Panc1 (cell line): Measurements from ENCODE around the gene SNX33. TPM values are rescaled to one million over a fixed set of nuclear protein-coding genes. Genes with fewer than 3 reads are reported as not detected.
A peak's percentile ranks its signal among the peaks of the same experiment; 100 is the strongest.

Source experiments
- ATAC-seq: fragments of 200-7000 bp; cut with Tn5 transposase; 2 replicates; pipeline ENCODE4 v1.9.1; 2020; ENCODE audit warnings: mild to moderate bottlenecking, moderate library complexity
- Bru-seq: library from RNA; stranded (reverse); fragments of 400-500 nt; gene quantifications from one replicate; lab custom pipeline; 2021; lab: Mats Ljungman, UMichigan
- BruChase-seq, 2 experiments: library from RNA; stranded (reverse); fragments of 400-500 nt; gene quantifications; one replicate each; lab custom pipeline; 2021; lab: Mats Ljungman, UMichigan
- BruUV-seq: library from RNA; stranded (reverse); fragments of 400-500 nt; replicated peaks from 2 replicates; lab custom pipeline; 2021; lab: Mats Ljungman, UMichigan
- CTCF ChIA-PET: fragments of 300-600 bp; sonication (Branson Sonifier 250); formaldehyde crosslinking; loops from one replicate; lab custom pipeline; 2022; ENCODE audit warnings: antibody characterized with exemption; lab: Charles Lee
- POLR2A ChIA-PET: fragments of 300-600 bp; sonication (Branson Sonifier 250); formaldehyde crosslinking; loops from one replicate; lab custom pipeline; 2022; ENCODE audit warnings: antibody characterized with exemption; lab: Charles Lee
- DNase-seq: peaks from one replicate; pipeline ENCODE4 v3.0.0-alpha.2; 2010; ENCODE audit warnings: low read depth, low spot score
- H3K27ac ChIP-seq: 2 replicates; pipeline ENCODE4 v1.5.1; 2011; ENCODE audit warnings: mild to moderate bottlenecking, low read length, inconsistent platforms
- H3K27me3 ChIP-seq: fragments of 200-500 bp; sonication (Bioruptor generic); 2 replicates; pipeline ENCODE4 v1.6.0; 2014; ENCODE audit warnings: low read length, inconsistent platforms; ENCODE audit not compliant: control insufficient read depth, insufficient read depth
- H3K36me3 ChIP-seq: fragments of 200-500 bp; sonication (Bioruptor generic); 2 replicates; pipeline ENCODE4 v1.5.1; 2014; ENCODE audit warnings: inconsistent platforms, mild to moderate bottlenecking, low read length, moderate library complexity; ENCODE audit not compliant: control insufficient read depth, insufficient read depth
- H3K4me1 ChIP-seq: 2 replicates; pipeline ENCODE4 v1.5.1; 2011; ENCODE audit warnings: inconsistent platforms, mild to moderate bottlenecking, low read length, moderate library complexity; ENCODE audit not compliant: control insufficient read depth, insufficient read depth
- H3K4me3 ChIP-seq, 2 experiments: 2 replicates each; pipeline ENCODE4 v1.5.1; 2011 to 2012; ENCODE audit warnings: low read depth in 2 of 2, low read length in 2 of 2, mild to moderate bottlenecking in 2 of 2, inconsistent platforms in 1 of 2, moderate library complexity in 1 of 2
- H3K9me3 ChIP-seq: fragments of 200-500 bp; sonication (Bioruptor generic); 2 replicates; pipeline ENCODE4 v1.5.1; 2014; ENCODE audit warnings: low read depth, mild to moderate bottlenecking, inconsistent platforms, low read length, moderate library complexity; ENCODE audit not compliant: control insufficient read depth, insufficient read depth
- POLR2AphosphoS5 ChIP-seq: IDR thresholded peaks from 2 replicates; pipeline ENCODE4 v1.6.1; 2012; ENCODE audit warnings: mild to moderate bottlenecking, low read depth, low read length, moderate library complexity
- SIN3A ChIP-seq: IDR thresholded peaks from 2 replicates; pipeline ENCODE4 v1.6.1; 2012; ENCODE audit warnings: low read depth, mild to moderate bottlenecking, low read length, moderate library complexity, borderline replicate concordance; ENCODE audit not compliant: insufficient read depth
- TCF7L2 ChIP-seq: IDR thresholded peaks from 2 replicates; pipeline ENCODE4 v1.6.1; 2011; ENCODE audit warnings: mild to moderate bottlenecking, low read depth, low read length, inconsistent platforms
- in situ Hi-C: cut with HindIII; loops from 2 replicates; pipeline ENCODE4 v1.10.0; 2016; ENCODE audit warnings: low sequenced_read_pairs, low pct_unique_long_range_greater_than_20kb
- intact Hi-C: fragments of 100-400 bp; cut with micrococcal nuclease; formaldehyde crosslinking; loops from one replicate; pipeline ENCODE4 v1.10.0; 2022; ENCODE audit not compliant: unreplicated experiment
- long read RNA-seq: library from polyadenylated mRNA; unstranded; transcript quantifications from one replicate; pipeline ENCODE4 v2.0.0, GENCODE V29; 2021; ENCODE audit not compliant: unreplicated experiment
- polyA plus RNA-seq: library from polyadenylated mRNA; unstranded; fragments of >200 nt; gene quantifications from one replicate; pipeline ENCODE4 v1.2.1, GENCODE V29; 2012; ENCODE audit warnings: missing spikeins; ENCODE audit not compliant: insufficient read length
- total RNA-seq: library from RNA; stranded (reverse); gene quantifications from one replicate; pipeline ENCODE4 v1.2.1, GENCODE V29; 2021; ENCODE audit not compliant: unreplicated experiment
- TF ChIP-seq, protein P1 (sequence below): fragments of 450-650 bp; IDR thresholded peaks from 2 replicates; pipeline ENCODE4 v1.5.1; 2017; ENCODE audit warnings: mild to moderate bottlenecking
- TF ChIP-seq, protein P2 (sequence below), 2 experiments: IDR thresholded peaks; 2 replicates each; pipeline ENCODE4 v1.6.1; 2011 to 2012; ENCODE audit warnings: low read depth in 2 of 2, control low read depth in 1 of 2, low read length in 1 of 2, mild to moderate bottlenecking in 1 of 2, moderate library complexity in 1 of 2; ENCODE audit not compliant: insufficient read depth in 1 of 2

SNX33 gene, protein sequence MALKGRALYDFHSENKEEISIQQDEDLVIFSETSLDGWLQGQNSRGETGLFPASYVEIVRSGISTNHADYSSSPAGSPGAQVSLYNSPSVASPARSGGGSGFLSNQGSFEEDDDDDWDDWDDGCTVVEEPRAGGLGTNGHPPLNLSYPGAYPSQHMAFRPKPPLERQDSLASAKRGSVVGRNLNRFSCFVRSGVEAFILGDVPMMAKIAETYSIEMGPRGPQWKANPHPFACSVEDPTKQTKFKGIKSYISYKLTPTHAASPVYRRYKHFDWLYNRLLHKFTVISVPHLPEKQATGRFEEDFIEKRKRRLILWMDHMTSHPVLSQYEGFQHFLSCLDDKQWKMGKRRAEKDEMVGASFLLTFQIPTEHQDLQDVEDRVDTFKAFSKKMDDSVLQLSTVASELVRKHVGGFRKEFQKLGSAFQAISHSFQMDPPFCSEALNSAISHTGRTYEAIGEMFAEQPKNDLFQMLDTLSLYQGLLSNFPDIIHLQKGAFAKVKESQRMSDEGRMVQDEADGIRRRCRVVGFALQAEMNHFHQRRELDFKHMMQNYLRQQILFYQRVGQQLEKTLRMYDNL
- total RNA-seq (17.0 TPM), Bru-seq, nascent RNA (percentile 61 among the genes with signal in this experiment), BruChase-seq, experiment 1, labeled RNA remaining after a 2-hour chase (percentile 80 among the genes with signal in this experiment), BruChase-seq, experiment 2, labeled RNA remaining after a 6-hour chase (percentile 71 among the genes with signal in this experiment)
- 19.5 TPM for polyA plus RNA-seq
- long read RNA-seq, full-length matches to known transcripts, result 15 of 22 reads
- long read RNA-seq, partial matches to known transcripts, result 0 of 22 reads
- long read RNA-seq, other reads (novel, unspliced or antisense), result 7 of 22 reads

DNA sequence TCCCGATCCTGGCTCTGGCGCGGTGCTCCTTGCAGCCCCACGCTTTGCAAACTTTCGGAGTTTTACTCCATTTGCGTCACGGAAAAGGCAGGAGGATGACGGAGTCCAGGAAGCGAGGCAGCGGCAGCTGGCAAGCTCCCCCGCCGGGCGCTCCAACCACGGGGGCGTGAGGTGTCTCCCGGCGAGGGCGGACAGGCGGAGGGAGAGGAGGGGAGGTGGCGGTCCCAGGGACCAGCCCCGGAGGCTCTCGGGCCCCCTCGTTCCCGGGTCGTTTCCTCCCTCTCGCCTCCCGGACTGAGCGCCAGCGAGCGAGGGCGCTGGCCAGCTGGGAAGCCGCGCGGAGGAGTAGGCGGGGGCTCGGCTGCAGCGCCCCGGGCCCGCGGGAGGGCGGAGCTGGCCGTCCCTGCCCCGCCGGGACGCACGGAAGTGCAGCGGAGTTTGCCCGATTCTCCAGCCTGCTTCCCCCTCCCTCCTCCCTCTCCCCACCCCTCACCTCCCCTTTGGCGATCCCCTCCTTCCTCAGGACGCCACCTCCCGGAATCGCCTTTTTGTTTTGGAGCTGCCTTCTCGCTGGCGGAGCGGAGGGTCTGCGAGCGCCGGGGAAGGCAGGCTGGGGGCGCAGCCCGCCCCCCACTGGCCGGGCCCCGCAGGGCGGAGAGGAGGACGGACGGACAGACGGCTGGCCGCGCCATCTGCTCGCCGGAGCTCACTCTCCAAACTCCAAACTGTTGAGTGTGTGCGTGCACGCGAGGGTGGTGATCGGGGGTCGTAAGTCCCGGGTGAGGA, at the start of gene SNX33:
Gene SNX33, plus strand, starts transcription at position 543 of the 786 bp plus-strand sequence. CDS start 1,191 bp downstream, outside the sequence.
- POLR2A ChIA-PET, result interaction anchor here (0.6 to 1.1 kb wide), 4 partner anchors 9 to 196 kb away, joined by 3 to 4 read pairs (median 4); partner anchors contain the start of gene SIN3A
- Histone ChIP-seq H3K4me1 (peaks cover 31% of the 10 kb centered on the region), H3K27me3 (no peaks in the 10 kb centered on the region), H3K9me3 (no peaks in the 10 kb centered on the region), H3K4me3 (peak within 1 kb of the TSS; percentile 76 to 80), H3K36me3 (no peaks in the 10 kb centered on the region), H3K27ac (peak within 1 kb of the TSS; percentile 81)
- in situ Hi-C loops, result no loop called here
- CTCF ChIA-PET, result interaction anchor here (0.7 to 1.4 kb wide), 7 partner anchors 9 to 280 kb away, joined by 3 to 14 read pairs (median 9); partner anchors contain the start of genes MAN2C1 and PTPN9
- BruUV-seq, result no TSS peak
- TF ChIP-seq SIN3A (peak; percentile 59; the same call in 1 of the 2 replicates), POLR2AphosphoS5 (peak; percentile 42; the same call in 1 of the 2 replicates)
- TF ChIP-seq, protein P1, sequence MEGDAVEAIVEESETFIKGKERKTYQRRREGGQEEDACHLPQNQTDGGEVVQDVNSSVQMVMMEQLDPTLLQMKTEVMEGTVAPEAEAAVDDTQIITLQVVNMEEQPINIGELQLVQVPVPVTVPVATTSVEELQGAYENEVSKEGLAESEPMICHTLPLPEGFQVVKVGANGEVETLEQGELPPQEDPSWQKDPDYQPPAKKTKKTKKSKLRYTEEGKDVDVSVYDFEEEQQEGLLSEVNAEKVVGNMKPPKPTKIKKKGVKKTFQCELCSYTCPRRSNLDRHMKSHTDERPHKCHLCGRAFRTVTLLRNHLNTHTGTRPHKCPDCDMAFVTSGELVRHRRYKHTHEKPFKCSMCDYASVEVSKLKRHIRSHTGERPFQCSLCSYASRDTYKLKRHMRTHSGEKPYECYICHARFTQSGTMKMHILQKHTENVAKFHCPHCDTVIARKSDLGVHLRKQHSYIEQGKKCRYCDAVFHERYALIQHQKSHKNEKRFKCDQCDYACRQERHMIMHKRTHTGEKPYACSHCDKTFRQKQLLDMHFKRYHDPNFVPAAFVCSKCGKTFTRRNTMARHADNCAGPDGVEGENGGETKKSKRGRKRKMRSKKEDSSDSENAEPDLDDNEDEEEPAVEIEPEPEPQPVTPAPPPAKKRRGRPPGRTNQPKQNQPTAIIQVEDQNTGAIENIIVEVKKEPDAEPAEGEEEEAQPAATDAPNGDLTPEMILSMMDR, result no peak; the same call in 1 of the 2 replicates
- intact Hi-C loops, result no loop called here
- no peak for DNase-seq
- peak; percentile 87 for ATAC-seq

DNA sequence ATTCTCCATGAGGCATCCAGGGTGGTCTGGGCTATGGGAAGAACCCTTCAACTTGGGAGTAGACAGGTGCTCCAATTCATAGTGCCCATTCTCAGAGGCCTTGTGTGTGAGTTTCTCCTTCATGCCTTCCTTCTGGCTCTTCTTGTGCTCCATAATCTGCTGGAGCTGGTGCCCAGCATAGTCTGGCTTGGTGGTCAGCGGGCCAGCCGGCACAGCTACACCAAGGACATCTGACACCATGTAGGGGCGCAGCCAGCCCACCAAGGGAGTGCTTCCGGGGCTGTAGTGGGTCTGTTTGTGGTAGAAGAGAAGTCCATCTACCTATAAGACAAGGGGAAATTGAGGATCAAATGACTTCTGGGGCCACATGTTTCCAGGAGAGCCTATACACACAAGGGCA, 49.4 kb upstream of the SNX33 start:
- Histone ChIP-seq H3K4me3 (no peak overlapping the region), H3K9me3 (no peaks in the 10 kb centered on the region), H3K4me1 (no peaks in the 10 kb centered on the region), H3K36me3 (peaks cover 9% of the 10 kb centered on the region), H3K27me3 (no peaks in the 10 kb centered on the region), H3K27ac (no peak overlapping the region)
- no peak for DNase-seq
- CTCF ChIA-PET, result no interaction called here
- BruUV-seq, result no TSS peak
- ATAC-seq, result no peak
- TF ChIP-seq, protein P2, sequence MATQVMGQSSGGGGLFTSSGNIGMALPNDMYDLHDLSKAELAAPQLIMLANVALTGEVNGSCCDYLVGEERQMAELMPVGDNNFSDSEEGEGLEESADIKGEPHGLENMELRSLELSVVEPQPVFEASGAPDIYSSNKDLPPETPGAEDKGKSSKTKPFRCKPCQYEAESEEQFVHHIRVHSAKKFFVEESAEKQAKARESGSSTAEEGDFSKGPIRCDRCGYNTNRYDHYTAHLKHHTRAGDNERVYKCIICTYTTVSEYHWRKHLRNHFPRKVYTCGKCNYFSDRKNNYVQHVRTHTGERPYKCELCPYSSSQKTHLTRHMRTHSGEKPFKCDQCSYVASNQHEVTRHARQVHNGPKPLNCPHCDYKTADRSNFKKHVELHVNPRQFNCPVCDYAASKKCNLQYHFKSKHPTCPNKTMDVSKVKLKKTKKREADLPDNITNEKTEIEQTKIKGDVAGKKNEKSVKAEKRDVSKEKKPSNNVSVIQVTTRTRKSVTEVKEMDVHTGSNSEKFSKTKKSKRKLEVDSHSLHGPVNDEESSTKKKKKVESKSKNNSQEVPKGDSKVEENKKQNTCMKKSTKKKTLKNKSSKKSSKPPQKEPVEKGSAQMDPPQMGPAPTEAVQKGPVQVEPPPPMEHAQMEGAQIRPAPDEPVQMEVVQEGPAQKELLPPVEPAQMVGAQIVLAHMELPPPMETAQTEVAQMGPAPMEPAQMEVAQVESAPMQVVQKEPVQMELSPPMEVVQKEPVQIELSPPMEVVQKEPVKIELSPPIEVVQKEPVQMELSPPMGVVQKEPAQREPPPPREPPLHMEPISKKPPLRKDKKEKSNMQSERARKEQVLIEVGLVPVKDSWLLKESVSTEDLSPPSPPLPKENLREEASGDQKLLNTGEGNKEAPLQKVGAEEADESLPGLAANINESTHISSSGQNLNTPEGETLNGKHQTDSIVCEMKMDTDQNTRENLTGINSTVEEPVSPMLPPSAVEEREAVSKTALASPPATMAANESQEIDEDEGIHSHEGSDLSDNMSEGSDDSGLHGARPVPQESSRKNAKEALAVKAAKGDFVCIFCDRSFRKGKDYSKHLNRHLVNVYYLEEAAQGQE (IDR thresholded peaks at IDR 0.05; ENCODE audit: insufficient read depth in 1 of 2, low read depth in 2 of 2, low read length in 1 of 2), result no peak
- TF ChIP-seq SIN3A, result no peak
- TF ChIP-seq, protein P1, result no peak
- no peak for TF ChIP-seq POLR2AphosphoS5
- no peak for TF ChIP-seq TCF7L2
- in situ Hi-C loops, result no loop called here
- intact Hi-C loops, result no loop called here
- POLR2A ChIA-PET, result no interaction called here
